Urinary bladder (tissue), 4 donors: ENCODE results near the gene CNBP. TPM values are rescaled to one million over a fixed set of nuclear protein-coding genes. Genes with fewer than 3 reads are reported as not detected.

Source experiments
- DNase-seq: peaks from one replicate; pipeline ENCODE4 v3.0.0-alpha.2; 2015; ENCODE audit errors: extremely low spot score
- H3K27ac ChIP-seq: one replicate; pipeline ENCODE4 v1.5.1; 2013; ENCODE audit warnings: low read depth, mild to moderate bottlenecking, moderate library complexity
- H3K36me3 ChIP-seq: one replicate; pipeline ENCODE4 v1.6.1; 2013; ENCODE audit warnings: mild to moderate bottlenecking, moderate library complexity; ENCODE audit not compliant: insufficient read depth
- H3K4me1 ChIP-seq: one replicate; pipeline ENCODE4 v1.6.1; 2013; ENCODE audit warnings: mild to moderate bottlenecking, moderate library complexity; ENCODE audit not compliant: insufficient read depth
- H3K4me3 ChIP-seq: one replicate; pipeline ENCODE4 v1.5.1; 2013; ENCODE audit warnings: low read depth, low read length
- WGBS: extraction: QIAGEN DNeasy Blood & Tissue Kit; methylation state at CpG from one replicate; pipeline ENCODE4 v1.1.7; 2013; 5-methylcytosine and 5-hydroxymethylcytosine counted together
- polyA plus RNA-seq: library from polyadenylated mRNA; stranded (reverse); fragments of 200-250 nt; gene quantifications from one replicate; pipeline ENCODE4 v1.2.3, GENCODE V29; 2013
- total RNA-seq: library from RNA; depleted of rRNA; stranded (reverse); fragments of >200 nt; gene quantifications from one replicate; pipeline ENCODE4 v1.2.3, GENCODE V29; 2014
- donor health status: healthy with polysubstance abuse.
- donor health status: healthy.

The CNBP gene
- total and polyA plus RNA-seq, 2 donors, result 237 to 517 TPM

GRCh38 chr3:129132097-129132866 lies 51.4 kb downstream of the CNBP start:
- Histone ChIP-seq H3K4me3 (no peak overlapping the region), H3K27ac (no peak overlapping the region), H3K4me1 (no peaks in the 10 kb centered on the region), H3K36me3 (peaks cover 3% of the 10 kb centered on the region)
- no peak for DNase-seq
- 82% methylated on average over 5 of the region's 5 CpGs for WGBS

GRCh38 chr3:129131465-129132088 lies 52.1 kb downstream of the CNBP start:
- no peak overlapping the region for H3K27ac ChIP-seq
- no peaks in the 10 kb centered on the region for H3K4me1 ChIP-seq
- 88% methylated on average over 2 of the region's 2 CpGs for WGBS
- no peak for DNase-seq
- H3K36me3 ChIP-seq, result peaks cover 3% of the 10 kb centered on the region
- no peak overlapping the region for H3K4me3 ChIP-seq

- 91% methylated on average over 13 of the region's 13 CpGs for WGBS
- Histone ChIP-seq H3K27ac (no peak overlapping the region), H3K36me3 (peaks cover 3% of the 10 kb centered on the region), H3K4me1 (no peaks in the 10 kb centered on the region), H3K4me3 (no peak overlapping the region)
- no peak for DNase-seq
Measured at GRCh38 chr3:129130291-129130813, 53.3 kb downstream of the CNBP start.

GRCh38 chr3:129128357-129129155 lies 55.1 kb downstream of the CNBP start:
- Histone ChIP-seq H3K27ac (no peak overlapping the region), H3K4me1 (no peaks in the 10 kb centered on the region), H3K4me3 (no peak overlapping the region), H3K36me3 (peaks cover 2% of the 10 kb centered on the region)
- 91% methylated on average over 16 of the region's 16 CpGs for WGBS
- no peak for DNase-seq

GRCh38 chr3:129126726-129127280 lies 56.9 kb downstream of the CNBP start:
- Histone ChIP-seq H3K36me3 (peaks cover 2% of the 10 kb centered on the region), H3K4me1 (no peaks in the 10 kb centered on the region), H3K4me3 (no peak overlapping the region), H3K27ac (no peak overlapping the region)
- no peak for DNase-seq
- 75% methylated on average over 9 of the region's 9 CpGs for WGBS

GRCh38 chr3:129123314-129124060 lies 60.2 kb downstream of the CNBP start:
- H3K4me1 ChIP-seq, result no peaks in the 10 kb centered on the region
- no peak overlapping the region for H3K4me3 ChIP-seq
- DNase-seq, result no peak
- H3K27ac ChIP-seq, result no peak overlapping the region
- 58% methylated on average over 5 of the region's 5 CpGs for WGBS
- no peaks in the 10 kb centered on the region for H3K36me3 ChIP-seq

- Histone ChIP-seq H3K4me1 (no peaks in the 10 kb centered on the region), H3K4me3 (peak overlapping the region; percentile 68), H3K36me3 (no peaks in the 10 kb centered on the region), H3K27ac (peak overlapping the region; percentile 94)
- DNase-seq, result no peak
- WGBS, result 36% methylated on average over 18 of the region's 18 CpGs
Measured at GRCh38 chr3:129122412-129123011, 61.2 kb downstream of the CNBP start.

GRCh38 chr3:129121792-129122411 lies 61.8 kb downstream of the CNBP start, which contains the start of gene RAB43:
Gene RAB43 (minus strand): TSS chr3:129121804. CDS start chr3:129121489, 315 bp downstream.
- DNase-seq, result peak; percentile 76
- H3K4me3 ChIP-seq, result peak within 1 kb of the TSS; percentile 68
- no peaks in the 10 kb centered on the region for H3K36me3 ChIP-seq
- no peaks in the 10 kb centered on the region for H3K4me1 ChIP-seq
- peak within 1 kb of the TSS; percentile 94 for H3K27ac ChIP-seq
- 3% methylated on average over 59 of the region's 60 CpGs for WGBS

- no peak for DNase-seq
- Histone ChIP-seq H3K27ac (peak overlapping the region; percentile 91), H3K4me1 (no peaks in the 10 kb centered on the region), H3K4me3 (peak overlapping the region; percentile 68), H3K36me3 (no peaks in the 10 kb centered on the region)
- WGBS, result under 1% methylated on average over 80 of the region's 80 CpGs
Measured at GRCh38 chr3:129121016-129121791, 62.5 kb downstream of the CNBP start.

- H3K4me1 ChIP-seq, result no peaks in the 10 kb centered on the region
- peak overlapping the region; percentile 68 for H3K4me3 ChIP-seq
- 3% methylated on average over 18 of the region's 18 CpGs for WGBS
- H3K36me3 ChIP-seq, result no peaks in the 10 kb centered on the region
- peak; percentile 85 for DNase-seq
- peak overlapping the region; percentile 91 for H3K27ac ChIP-seq
Measured at GRCh38 chr3:129120254-129121004, 63.3 kb downstream of the CNBP start.
